Stimulated activated CD4-positive, alpha-beta T cell treated with anti-CD3 and anti-CD28 coated beads, Interleukin-4, amount 100 ng/mL, for 4 hours (primary cell): ENCODE measurements around the gene CAPN10.
"Not testable (repeated sequence)": the region's sequence is repeated elsewhere in the genome, so short reads cannot be mapped to it uniquely, and the experiment has no call there.

Experiments used
- DNase-seq, 2 experiments: peaks; one replicate each; pipeline ENCODE4 v3.0.0-alpha.2; 2020

Gene CAPN10, protein sequence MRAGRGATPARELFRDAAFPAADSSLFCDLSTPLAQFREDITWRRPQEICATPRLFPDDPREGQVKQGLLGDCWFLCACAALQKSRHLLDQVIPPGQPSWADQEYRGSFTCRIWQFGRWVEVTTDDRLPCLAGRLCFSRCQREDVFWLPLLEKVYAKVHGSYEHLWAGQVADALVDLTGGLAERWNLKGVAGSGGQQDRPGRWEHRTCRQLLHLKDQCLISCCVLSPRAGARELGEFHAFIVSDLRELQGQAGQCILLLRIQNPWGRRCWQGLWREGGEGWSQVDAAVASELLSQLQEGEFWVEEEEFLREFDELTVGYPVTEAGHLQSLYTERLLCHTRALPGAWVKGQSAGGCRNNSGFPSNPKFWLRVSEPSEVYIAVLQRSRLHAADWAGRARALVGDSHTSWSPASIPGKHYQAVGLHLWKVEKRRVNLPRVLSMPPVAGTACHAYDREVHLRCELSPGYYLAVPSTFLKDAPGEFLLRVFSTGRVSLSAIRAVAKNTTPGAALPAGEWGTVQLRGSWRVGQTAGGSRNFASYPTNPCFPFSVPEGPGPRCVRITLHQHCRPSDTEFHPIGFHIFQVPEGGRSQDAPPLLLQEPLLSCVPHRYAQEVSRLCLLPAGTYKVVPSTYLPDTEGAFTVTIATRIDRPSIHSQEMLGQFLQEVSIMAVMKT

DNA sequence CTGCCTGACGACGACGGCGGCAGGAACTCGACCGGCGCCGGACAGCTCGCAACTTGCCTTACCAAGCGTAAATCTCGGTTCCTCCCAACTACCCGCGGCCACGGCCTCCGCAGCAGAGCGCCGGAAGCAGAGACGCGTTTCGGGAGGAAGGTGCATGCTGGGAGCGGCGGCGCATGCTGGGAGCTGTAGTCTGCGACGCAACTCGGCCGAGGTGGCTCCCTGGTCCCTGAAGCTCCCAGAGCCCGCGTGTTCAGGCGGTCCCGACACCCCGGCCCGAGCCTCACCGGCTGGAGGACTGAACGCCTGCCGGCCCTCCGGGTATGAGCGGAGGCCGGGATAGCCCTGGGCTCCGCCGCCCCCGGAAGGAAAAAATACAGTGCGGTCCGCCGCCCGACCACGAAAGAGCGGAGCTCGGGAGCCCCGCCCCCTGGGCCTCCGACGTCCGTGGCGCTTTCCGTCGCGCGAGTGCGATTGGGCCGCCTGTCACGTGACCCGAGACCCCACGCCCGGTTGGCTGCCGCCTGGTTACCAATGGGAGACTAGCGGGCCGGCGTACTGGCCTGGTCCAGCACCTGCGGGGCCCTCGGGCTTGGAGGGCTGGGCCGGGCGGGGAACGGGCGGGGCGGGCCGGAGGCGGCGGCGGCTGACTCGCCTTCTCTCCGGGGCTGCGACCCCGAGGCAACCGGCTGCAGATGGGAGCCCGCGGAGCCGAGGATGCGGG is at the start of gene CAPN10:
TSS of gene CAPN10 (plus strand) at position 537 of the 721 bp plus-strand sequence. CDS start at position 715, 178 bp downstream.
- DNase-seq = peak; percentile 95 to 96

DNA sequence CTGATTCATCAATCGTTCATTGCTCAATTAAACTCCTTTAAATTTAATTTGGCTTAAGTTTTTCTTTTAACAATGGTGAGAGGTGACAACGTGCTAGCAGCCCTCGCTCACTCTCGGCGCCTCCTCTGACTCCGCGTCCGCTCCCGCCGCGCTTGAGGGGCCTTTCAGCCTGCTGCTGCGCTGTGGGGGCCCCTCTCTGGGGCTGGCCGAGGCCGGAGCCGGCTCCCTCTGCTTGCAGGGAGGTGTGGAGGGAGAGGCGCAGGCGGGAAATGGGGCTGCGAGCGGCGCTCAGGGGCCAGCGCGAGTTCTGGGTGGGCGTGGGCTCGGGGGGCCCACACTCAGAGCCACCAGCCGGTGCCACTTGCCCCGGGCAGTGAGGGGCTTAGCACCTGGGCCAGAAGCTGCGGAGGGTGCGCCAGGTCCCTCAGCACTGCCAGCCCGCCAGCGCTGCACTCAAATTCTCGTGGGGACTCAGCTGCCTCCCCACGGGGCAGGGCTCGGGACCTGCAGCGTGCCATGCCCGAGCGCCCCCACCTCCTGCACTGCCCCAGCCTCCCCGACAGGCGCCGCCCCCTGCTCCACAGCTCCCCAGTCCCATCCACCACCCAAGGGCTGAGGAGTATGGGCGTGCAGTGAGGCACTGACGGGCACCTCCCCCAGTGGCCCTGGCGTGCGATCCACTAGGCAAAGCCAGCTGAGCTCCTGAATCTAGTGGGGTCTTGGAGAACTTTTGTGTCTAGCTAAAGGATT is 48.3 kb upstream of the CAPN10 start:
- DNase-seq = no peak

DNA sequence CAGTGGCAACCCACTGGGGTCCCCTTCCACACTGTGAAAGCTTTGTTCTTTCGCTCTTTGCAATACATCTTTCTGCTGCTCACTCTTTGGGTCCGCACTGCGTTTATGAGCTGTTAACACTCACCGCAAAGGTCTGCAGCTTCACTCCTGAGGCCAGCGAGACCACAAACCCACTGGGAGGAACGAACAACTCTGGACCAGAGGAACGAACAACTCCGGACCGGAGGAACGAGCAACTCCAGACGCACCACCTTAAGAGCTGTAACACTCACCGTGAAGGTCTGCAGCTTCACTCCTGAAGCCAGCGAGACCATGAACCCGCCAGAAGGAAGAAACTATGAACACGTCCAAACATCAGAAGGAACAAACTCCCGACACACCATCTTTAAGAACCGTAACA is 47.4 kb upstream of the CAPN10 start:
- DNase-seq = not testable (repeated sequence)

DNA sequence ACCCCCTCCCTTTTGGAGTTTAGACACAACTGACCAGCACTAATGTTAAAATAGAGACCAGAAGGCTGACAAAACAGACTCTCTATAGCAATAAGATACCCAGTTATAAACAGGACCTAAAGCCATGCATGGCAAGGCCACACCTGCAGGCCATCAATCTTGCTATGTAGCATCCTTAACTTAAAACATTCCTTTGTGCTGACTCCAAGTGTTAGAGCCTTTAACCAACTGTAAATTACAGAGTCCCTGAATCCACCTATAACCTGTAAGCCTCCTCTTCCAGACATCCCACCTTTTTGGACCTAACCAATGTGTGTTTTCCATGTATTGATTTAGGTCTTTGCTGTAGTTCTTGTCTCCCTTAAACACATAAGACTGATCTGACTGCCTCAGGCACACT is 46.6 kb upstream of the CAPN10 start:
- DNase-seq = no peak

DNA sequence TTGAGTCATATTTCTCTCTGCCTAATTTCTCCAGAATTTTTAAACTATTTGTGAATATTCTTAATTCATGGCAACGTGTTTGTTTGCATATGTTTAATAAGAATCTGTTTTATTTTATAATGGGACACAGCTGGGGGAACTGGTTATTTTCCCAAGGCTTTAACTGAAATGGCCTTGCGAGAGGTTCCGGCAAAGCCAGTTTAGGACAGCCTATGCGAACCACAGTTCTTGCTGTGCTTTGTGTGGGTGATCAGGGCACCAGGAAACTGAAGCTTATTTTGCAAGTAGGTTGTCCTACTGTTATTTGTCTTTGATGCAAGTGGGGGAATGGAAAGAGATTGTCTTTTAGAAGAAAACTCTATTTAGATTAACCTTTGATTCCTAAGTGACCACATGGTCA is 35.2 kb upstream of the CAPN10 start:
- DNase-seq = no peak

DNA sequence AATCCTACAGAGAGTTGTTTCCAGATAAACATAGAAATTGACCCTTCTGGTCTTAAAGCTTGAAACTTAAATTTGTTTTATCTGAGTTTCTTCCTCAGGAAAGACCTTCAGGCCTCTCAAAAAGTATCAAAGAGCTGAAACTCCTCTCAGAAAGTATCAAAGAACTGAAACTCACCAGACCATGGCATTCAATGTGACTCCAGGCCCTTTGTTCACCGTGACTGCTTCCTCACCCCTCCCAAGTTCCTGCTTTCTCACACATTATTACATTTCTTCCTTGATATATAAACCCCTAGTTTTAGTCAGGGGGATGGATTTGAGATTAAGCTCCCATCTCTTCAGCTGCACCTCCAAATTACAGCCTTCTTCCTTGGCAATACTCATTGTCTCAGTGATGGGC is 34.7 kb upstream of the CAPN10 start:
- DNase-seq = no peak

DNA sequence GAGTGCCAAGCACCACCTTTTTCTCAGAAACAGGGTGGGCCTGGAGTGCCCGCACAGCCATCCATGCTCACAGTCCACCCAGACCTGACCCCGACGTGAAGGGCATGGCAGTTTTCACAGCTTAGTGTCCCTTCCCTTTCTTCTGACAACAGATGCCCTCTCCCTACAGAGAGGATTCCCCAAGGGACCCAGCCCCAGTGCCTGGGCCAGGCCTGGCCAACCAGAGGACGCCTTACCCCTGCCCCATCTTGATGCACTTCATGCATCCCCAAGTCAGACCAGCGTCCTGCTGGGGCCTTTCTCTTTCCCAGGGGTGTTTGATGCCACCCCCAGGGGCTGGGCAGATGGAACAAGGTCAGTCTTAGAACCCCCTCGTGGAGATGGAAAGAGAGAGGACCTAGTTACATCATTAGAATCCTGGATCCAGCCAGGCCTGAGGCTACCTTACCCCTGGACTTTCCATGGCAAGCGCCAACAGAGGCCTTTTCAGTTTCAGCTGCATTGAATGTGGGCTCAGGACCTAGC is 32.5 kb upstream of the CAPN10 start:
- DNase-seq = no peak

DNA sequence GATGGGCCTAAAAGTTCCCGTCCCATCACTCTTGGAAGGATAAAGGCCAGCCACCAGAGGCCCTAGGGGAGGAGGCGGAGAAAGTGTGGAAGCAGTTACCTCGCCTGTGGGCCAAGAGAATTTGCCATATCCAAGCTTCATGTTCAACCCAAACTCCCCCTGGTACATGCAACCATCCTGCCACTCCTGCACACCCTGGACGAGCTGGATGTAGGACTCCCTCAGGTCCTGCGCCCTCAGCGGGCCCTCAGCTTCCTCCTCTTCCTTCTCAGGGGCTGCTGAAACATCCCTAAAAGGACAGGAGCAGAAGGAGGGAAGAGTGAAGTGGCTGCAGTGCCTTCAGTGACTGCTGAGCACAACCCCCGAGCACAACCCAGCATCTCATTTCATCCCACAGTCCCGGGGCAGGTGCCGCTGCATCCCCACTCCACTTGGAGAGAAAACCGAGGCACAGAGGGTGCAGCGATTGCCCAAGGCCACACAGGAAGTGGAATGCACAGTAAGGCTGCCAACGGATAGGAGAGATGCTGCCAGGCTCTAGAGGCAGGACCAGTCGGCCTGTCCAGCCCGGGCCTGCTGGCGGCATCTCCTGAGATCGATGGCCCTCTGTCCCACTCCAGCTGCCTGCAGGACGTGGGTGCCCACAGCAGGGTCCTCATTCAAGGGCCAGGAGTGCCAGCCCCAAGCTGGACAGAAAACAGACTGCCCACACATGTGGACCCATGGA is 31.6 kb upstream of the CAPN10 start:
- DNase-seq = no peak

DNA sequence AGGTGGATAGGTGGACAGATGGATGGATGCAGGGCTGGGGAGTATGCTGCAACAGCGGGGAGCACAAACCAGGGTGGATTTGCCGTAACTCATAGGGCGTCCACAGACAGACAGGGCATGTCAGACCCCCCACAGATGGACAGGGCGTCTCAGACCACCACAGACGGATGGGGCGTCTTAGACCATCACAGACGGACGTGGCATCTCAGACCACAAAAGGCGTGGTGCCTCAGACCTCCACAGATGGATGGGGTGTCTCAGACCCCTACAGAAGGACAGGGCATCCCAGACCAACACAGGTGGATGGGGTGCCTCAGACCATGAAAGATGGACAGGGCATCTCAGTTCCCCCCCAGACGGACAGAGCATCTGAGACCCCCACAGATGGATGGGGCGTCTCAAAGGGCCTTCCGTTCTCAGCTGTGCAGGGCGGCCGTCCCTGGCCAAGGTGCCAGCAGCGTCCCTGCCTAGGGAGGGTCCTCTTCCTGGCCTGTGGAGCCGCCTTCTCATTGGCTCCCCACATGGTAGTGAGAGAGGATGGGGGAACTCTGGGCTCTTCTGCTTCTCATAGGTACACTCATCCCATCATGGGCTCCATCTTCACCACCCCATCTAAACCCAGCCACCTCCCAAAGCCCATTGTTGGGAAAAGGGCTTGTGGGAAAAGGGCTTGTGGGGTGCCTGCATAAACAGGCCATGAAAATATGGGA is 30.8 kb upstream of the CAPN10 start:
- DNase-seq = no peak

DNA sequence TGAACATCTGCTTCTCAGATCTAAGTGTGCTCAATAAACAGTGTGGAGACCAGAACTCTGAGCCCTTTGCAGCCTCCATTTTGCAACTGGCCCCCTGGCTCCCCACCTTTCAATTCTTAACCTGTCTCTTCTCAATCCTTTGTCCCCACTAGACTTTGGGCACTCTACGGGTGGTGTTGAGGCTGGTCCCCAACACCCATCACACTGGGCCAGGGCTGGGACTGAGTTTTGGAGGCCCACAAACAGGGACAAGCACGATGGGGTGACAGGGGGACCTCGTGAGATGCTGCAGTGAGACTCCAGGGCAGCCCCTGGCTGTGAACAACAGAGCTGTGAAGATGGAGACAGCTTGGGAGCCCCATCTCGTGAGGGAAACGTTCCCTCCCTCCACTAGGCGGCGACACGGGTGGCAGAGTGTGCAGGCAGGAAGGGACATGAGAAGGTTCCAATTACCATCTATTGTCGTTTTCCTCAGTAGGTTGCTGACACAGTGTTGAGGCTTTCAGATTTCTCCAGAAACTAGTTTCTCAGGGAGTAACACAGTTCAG is 29.9 kb upstream of the CAPN10 start:
- DNase-seq = peak; percentile 59 to 66

DNA sequence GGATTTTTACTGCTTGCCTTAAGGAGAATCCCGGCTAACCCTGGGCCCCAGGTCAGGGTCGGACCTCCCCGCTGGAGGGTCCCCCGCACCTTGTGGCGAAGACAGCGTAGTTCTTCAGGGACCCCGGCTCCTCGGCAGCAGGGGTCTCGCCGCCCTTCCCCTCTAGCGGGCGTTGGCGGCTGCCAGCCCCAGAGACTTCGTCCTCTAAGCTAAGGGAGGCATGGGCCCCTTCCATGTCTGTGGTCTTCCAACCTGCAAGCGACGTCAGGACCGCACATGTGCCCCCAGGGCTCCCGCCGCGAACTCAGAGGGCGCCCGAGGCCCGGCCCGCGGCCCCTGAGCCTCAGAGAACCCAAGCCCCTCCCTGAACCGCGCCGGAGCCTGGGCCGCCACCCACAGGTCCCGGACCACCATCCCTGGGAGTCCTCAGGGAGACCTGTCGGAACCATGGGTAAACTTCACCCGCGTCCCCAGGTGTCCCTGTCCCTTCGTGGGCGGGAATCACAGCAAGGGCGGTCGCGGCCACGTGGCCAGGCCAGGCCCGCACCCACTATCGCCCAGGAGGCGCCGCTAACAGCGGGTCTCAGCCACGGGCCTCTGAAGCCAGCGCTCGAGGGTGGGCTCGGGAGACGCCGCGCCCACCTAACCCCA is 29.3 kb upstream of the CAPN10 start:
- no peak for DNase-seq

DNA sequence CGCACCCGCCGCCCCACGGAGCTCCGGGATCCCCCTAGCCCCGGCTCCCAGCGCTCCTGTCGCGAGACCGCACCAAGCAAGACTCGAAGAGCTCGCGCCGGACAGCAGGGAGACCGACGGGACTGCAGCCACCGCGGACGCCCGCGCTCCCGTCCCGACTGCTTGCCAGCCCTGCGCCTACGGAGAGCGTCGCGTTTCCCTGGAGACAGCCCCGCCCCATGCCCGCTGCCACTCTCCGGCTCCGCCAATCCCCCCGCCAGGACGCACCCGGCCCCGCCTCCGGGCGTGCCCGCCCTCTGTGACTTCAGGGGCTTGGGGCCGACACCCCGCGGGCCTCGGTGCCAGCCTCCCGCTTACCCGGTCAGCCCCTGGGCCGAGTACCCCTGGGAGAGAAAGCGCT is 28.7 kb upstream of the CAPN10 start, which contains the start of gene ANKMY1:
TSS of gene ANKMY1 (minus strand) at position 181 of the 400 bp plus-strand sequence. CDS start 653 bp downstream, outside the sequence.
- DNase-seq = peak; percentile 66 to 67

DNA sequence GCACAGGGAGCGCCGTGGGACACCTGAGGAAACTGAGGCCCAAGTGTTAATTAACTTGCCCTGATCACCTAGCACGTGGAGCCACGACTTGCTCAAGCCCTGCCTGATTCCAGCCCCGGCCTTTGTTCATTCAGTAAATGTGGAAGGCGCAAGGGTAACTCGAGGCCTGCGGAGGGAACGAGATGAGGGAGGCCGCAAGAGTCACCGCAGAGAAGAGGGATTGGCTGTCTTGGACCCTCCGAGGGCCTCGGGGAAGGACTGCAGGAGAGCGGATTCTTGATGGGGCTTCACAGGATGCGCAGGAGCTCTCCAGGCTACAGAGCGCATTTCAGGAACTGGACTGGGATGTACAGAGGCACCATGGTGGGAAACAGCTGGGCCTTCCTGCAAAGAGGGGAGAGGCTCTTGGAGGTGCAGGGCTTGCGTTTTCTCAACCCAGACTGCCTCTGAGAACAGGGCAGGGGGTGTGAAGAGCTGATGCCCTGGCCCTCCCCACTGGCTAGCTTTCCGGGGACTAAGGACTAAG is 28.2 kb upstream of the CAPN10 start:
- DNase-seq = no peak

DNA sequence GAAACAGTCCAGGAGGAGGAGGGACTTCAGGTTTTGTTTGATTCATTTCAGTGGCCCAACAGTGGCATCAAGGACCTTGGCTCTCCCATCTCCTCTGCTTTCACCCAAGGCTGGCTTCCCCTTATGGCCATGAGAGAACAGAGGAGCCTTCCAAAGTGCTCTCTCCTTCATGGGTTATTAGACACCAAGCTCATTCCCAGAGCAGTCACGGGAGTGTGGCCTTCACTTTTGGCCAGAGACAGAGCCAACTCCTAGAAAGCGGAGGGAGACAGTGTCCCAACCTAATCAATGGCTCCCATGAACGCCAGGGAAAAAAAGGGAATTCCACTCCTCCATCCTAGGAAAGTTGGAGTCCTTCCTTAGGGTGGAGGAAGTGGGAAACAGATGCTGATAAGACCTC is 27.2 kb upstream of the CAPN10 start:
- DNase-seq = no peak

DNA sequence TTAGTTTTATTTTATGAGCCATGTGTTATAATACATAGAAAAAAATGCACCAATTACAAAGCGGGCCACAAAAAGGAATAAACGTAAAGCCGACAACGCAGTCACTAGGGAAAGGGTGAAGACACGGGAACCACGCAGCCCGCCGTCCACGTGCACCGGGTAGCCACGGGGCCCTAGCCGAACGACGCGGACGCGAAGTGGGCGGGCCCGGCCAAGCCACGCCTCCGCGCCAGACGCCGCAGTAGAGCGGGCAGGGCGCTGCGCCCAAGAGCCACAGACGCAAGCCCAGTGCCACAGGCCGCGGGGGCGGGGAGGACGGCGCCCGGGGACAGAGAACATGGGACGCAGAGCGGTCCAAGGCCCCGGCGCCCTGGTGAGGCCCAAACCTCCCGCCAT is 26.5 kb upstream of the CAPN10 start, which contains the start of gene DUSP28:
TSS of gene DUSP28 (plus strand) at position 274 of the 396 bp plus-strand sequence. CDS start 328 bp downstream, outside the sequence.
- DNase-seq = peak; percentile 88 to 90

DNA sequence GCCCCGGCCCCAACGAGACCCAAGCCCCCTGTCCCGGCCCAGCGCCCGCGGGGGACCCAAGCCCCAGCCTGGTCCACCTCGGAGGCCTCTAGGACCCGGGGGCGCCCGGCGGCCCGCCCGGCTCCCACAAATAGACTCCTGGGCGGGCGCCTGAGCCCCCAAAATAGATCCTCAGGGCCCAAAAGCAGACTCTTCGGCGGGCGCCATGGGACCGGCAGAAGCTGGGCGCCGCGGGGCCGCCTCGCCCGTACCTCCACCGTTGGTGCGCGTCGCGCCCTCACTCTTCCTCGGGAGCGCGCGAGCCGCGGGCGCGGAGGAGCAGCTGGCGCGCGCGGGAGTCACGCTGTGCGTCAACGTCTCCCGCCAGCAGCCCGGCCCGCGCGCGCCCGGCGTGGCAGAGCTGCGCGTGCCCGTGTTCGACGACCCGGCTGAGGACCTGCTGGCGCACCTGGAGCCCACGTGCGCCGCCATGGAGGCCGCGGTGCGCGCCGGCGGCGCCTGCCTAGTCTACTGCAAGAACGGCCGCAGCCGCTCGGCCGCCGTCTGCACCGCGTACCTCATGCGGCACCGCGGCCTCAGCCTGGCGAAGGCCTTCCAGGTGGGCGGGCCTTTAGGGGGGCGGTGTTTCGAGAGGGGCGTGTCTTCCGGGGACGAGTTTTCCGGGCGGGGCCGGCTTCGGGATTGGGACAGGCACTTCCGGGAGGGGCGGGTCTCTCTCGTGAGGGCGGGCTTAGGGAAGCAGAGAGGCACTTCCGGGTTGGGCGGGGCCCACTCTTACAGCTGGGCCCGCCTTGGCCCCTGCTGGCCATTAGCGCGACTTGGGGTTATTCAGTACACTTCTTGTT is 25.8 kb upstream of the CAPN10 start:
- peak; percentile 99 to 100 for DNase-seq

DNA sequence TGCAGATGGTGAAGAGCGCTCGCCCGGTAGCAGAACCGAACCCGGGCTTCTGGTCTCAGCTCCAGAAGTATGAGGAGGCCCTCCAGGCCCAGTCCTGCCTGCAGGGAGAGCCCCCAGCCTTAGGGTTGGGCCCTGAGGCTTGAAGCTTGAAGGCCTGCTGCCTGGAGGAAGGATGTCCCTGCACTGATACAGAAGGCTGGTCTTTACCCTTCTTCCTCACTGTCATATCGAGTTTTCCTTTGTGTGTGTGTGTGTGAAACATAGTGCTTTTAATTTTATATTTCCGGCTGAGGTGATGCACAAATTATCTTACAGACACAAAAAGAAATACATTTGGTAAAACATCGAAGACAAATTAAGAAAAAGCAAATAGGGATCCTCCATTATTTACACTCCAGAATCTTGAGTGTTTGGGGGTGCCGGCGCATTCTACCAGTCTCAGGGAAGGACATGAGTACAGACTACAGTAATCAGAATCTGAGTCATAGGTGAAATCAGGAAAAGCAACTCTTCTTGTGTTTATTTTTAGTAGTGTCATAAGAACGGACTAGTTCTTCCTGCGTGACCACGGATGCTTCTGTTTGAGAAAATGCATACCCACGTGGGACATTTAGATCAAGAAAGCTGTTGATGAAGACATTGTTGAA is 25.1 kb upstream of the CAPN10 start:
- no peak for DNase-seq

DNA sequence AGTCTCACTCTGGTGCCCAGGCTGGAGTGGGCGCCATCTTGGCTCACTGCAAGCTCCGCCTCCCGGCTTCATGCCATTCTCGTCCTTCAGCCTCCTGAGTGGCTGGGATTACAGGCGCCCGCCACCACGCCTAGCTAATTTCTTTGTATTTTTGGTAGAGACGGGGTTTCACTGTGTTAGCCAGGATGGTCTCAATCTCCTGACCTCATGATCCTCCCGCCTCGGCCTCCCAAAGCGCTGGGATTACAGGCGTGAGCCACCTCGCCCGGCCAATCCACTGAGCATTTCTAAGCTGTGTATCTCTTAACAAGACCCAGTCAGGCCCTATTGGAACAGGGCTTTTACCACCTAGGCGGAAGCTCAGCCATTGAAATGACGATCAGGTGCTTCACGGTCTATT is 23.3 kb upstream of the CAPN10 start:
- DNase-seq = not testable (repeated sequence)
